GM21423 (cell line): ENCODE data around the gene LENEP.

Source experiments
- ATAC-seq: cut with Tn5 transposase; IDR thresholded peaks from one replicate; pipeline ENCODE4 v1.9.1; 2021; ENCODE audit warnings: mild to moderate bottlenecking, moderate library complexity; ENCODE audit not compliant: unreplicated experiment

LENEP gene, protein sequence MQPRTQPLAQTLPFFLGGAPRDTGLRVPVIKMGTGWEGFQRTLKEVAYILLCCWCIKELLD

DNA sequence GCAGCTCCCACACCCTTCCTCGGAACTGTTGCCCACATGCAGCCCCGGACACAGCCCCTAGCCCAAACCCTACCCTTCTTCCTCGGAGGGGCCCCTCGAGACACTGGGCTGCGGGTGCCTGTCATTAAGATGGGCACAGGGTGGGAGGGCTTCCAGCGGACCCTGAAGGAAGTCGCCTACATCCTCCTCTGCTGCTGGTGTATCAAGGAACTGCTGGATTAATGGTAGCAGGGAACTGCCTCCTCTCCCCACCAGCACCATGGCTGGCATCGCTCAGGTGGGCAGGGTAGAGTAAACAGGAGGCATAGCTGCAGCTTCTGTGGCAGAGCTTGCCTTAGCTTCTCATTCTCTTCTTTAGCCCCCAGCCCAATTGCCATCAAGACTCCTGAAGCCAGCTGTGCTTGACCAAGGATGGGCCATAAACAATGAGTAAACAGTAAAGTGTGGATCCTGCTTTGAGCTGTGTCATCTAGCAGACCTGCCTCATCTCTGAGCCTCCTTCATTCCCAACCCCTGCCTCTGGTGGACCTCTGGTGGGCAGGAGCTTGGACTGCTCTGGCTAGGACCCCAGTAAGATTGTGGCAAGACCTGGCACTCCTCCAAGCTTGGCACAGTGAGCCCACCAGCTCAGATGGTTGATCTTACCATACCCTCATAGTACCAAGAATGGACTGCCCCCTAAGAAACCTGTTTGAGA is at the start of gene LENEP:
Gene LENEP, plus strand, starts transcription at position 15 of the 697 bp plus-strand sequence. Its CDS starts 22 bp downstream, at position 37.
- ATAC-seq = no peak

DNA sequence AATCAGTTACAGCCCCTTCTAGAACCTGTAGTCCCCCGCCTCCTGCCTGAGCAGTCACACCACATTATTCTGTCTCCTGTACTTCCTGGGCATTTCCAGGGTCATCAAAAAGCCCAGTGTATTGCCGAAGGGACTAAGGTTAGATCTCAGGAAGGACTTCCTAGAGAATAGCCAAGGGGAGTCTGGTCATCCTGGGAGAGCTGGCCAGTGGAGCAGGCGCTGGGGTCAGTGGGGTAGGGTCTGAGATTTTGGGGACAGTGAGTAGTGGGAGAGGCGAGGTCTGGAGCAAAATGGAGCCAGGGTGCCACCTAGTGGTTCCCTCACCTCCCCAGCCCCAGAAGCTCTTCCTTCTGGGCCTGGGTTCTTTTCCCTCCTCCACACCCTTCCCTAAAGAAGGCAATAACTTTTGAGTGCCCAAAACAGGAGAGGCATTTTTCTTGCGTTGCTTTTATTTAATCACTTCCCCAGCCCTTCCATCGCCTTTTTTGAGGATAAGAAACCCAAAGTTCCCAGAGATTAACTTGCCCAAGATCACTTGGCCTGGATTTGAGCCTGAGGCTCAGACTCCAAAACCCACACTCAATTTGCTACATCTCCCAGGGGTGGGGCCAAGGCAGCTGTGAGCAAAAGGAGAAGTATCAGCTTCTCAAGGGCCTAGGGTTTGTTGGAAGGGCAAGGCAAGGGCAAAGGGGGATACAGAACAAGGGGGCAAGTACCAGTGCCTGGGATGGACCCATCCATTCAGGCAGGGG is 49.6 kb upstream of the LENEP start:
- no peak for ATAC-seq

DNA sequence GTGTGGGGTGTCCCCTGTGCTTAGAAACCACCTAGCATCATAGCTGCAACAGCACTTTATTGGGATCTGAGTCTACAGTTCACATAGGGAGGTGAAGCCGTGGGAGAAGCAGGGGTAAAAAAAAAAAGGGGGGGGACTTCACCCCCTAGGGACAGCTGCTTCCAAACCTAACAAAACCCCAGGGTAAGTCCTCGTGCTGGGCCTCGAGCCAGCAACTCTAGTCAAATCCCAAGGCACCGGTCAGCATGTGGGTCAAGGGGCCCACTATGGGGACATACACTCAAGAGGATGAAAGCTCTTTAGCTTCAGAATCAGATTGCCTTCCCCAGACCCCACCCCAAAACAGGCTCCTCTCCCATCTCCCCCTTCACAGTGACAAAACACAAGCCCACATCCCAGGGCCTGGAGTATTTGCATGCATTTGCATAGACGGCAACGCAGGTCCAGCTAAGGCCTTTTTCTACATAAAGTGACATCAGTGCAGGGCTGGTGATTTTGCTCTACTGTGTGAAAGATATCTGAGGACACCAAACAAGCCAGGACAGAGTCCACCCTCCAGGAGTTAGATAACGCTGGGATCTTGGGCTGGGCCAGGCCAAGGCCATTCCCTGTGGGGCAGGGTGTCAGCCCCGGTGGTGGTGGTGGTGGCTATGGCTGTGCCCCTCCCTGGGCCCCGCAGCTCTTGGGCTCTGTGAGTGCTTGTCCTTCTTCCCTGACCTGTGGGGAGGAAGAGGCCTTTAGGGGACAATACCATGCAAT is 48.8 kb upstream of the LENEP start:
- ATAC-seq = no peak

DNA sequence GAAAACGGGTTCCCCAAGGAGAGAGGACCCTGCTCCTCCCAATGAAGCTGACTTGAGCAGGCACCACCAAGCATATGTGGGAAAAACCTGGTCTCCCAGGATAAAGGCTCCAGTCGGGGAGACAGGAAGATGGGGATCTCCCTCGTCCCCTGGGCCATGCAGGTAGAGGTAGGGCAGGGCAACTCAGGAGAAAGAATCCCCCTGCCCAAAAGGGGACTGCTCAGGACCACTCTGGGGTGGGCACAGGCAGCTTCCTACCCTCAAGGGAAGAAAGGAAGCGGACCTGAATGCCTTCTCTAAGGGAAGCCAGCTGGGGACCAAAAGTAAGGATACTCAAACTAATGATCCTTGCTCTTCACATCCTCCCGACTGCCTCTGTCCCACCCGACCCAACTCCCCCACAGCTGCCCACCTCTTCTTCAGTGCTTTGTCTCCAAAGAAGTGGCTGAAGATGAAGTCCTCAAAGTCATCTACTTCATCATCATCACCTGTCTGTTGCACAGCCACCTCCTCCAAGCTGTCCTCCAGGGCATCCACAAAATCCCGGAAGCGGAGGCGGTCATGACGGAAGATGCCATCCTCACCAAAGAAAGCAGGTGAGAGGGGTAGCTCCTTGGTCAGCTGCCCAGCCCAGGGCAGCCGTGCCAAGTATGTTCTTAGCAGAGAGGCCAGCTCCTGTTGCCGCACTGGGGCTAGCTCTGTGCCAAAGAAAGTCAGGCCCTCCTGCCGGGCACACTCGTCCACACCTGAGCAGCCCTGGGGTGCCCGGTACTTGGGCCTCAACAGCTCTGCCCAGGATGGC is 48.0 kb upstream of the LENEP start:
- no peak for ATAC-seq

DNA sequence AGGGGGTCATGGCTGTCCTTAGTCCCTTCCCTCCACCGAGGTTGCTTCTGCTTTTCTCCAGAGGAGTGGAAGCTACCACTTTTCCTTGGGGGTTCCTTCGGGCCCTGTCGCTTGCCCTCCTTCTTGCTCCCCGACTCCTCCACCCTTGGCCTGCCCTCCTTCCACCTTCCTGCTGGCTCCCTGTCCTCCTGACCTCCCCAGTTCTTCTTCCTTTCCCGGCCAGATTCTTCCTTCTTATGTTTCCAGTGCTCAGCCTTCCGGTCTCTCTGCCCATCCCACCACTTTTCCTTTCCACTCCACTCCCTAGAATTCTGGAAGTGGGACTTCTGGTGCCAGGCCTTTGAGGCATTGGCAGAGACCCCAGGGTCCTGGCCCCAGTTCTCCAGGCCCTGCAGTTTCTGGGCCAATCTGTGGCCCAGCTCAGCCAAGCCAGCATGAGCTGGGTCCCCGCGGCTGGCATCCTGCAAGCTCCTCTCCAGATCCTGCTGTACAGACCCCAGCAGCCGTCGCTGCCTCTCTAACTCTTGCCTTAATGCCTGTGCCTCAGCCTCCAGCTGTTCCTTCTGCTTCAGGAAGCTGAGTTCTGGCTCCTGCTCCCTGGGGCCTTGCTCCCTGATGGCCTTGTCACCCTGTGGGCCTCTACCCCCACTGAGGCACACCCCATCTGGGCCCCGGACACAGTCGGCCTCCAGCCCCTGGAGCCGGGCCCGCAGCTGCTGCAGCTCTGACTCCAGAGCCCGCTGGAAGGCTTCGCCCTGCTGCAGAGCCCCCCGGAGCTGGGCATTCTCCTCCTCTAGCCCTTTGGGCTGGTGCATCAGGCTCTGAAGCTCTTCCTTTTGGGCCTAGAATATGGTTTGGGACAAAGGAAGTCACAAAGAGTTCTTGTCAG is 47.2 kb upstream of the LENEP start:
- ATAC-seq = no peak

DNA sequence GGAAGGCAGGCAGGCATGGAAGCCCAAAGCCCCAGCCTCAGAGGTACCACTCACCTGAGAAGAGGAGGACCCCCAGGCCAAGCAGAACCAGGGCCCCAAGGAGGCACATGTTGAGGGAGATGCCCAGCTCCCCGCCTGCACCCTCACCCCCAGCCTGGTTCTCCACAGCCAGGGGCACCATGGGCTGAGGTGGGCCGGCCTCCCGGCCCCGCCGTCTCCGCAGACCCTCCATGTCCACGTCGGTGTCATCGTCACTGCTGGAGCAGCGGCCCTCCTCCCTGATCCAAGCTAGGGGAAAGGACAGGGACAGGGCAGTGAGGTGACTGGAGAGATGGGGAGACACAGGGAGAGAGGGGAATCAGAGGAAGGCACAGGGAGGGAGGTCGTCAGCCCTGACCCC is 45.3 kb upstream of the LENEP start:
- no peak for ATAC-seq

DNA sequence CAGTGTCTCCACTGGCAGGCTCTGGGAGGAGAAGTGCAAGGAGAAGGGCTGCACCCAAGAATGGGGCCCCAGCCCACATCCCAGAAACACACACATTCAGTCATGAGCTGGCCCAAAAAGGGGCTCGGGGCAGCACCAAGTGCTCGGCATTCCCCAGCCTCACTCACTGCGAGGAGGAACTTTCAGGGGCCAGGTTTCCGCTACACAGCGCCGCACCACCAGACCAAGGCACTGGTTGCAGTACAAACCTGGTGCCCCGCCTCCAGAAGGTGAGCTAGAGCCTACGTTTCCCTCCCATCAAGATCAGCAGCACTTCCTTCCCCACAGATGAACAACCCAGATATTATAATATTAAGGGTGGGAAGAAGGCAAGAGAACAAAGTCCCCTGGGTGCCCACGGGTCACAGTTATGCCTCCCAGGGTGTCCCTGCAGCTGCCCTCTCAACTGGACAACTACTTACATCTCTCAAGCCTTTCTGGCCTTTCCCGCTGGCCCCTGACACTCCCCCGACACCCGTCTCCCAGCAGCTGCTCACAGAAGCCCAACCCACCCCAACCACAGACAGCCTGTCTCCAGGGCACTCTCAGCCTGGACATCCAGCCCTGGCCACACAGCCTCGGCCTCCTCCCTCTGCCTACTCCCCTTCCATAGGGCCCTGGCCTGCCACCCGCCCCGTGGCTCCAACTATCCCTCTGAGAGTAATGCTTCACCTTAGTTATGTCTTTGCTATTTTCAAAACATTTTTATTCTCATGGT is 41.3 kb upstream of the LENEP start:
- no peak for ATAC-seq

DNA sequence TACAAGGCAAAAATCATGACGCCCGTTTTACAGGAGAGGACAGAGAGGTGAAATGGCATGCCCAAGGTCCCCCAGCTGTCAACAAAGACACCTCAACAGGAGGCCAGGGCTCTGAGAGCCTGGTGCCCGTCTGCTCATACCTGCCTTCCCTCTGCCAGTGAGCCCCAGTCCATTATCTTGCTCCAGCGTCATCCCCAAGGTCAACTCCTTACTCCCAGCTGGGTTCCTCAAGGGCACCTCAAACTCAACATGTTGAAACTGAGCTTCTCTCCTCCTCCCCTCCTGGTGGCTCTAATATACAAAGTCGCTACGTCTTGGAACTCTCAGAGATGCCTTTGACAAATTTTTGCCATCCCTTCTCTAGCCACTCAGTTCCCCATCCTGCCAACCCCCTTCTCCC is 40.7 kb upstream of the LENEP start:
- no peak for ATAC-seq

DNA sequence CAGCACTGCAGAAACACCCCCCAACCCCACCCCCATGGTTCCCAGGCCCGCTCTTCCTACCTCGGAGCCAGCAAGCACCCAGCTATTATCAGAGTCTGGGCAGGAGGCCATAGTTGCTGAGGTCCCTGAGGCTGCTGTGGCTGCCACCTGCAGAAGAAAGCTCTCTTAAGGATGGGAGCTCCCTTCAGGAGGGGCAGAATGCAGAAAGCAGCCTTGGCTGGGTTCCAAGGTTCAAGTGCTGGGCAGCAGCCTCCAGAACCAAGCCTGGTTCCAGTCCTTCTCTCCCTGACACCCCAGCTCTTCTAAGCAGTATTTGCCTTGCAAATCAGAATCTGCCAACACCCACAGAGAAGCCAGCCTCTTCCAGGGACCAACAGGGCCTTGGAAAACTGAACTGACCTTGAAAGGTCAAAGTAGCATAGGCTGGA is 39.8 kb upstream of the LENEP start:
- ATAC-seq = no peak

DNA sequence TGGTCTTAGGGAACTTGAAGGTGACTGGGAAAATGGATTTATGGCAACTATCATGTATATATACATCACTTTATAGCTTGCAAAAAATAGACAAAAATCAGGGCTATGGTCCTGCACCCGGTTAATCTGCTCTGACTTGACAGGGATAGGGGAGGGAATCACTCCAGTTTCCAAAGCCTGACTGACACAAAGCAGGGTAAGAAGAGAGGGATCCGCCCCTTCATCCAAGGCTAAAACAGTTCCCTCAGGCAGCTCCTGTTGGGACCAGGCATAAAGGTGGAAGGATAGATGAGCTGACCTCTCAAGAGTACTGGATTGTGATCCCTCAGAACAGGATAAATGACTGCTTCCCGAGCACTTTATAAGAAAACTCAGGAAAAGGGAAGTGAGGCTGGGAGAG is 38.8 kb upstream of the LENEP start:
- no peak for ATAC-seq

DNA sequence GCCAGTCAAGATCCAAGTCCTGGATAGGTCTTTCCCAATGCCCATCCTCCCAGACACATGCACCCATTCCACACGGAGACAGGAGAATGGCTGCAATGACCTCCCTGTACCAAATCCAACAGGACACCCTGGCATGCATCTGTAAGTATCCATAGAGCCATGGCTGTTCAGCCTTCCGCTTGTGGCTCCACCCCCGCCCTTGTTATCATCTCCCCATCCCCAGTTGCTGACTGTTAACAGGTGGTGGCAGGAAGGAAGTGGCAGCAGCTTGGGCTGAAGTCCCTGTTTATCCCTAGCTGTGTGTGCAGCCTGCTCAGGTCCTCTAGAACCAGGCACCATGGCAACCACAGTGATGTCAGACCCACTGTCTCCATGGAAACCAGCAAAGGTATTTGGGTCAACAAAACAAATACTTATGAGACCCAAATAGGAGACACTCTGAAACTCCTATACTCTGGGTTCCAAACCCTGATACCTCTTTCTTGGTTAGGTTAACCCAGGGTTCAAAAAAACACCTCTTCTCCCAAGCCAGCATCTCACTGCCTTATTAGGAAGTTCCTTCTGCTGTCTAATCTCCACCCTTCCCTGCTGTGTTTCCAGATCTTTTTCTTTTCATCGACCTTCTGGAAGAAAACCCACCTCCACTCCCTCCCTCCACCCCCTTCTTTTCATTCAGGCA is 38.2 kb upstream of the LENEP start:
- peak; percentile 40 for ATAC-seq

DNA sequence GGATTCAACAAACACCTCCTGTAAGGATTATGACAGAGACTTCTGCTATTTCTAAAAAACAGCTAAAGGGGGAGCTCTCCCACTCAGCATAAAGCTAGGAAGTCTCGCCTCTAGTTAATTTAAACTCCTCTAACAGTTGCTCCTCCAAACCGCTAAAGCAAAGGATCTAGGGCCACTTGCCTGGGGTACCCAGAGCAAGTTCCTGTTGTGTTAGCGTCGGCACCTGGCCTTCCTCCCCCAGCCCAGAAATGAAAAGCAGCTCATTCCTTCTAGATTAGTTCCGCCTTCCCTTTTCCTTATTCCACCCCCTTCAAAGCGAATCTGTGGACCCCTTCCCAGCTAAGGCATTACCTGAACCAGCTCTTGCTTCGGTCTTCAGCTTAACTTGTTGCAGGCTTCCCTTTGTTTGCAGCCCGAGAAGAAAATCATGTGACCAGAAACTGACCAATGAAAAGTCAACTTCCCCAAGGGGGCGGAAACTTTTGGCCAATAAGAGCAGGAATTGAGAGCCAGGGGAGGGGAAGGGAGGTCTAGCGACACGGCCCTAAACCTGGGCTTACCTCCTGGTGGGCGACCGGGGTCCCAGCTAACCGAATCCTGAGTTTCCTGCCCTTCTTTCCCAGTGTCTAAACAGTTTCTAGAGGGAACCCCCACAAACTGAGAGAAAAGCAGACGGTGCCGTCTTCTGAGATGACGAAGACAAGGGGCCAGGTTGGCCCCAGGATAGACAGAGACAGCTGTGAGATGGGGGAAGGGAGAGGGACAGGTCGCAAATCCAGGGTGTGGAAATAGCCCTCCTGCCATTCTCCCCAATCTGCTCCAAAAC is 37.5 kb upstream of the LENEP start, which contains the start of gene PBXIP1:
Gene PBXIP1, minus strand, starts transcription at position 382 of the 826 bp plus-strand sequence. CDS start 2,378 bp downstream, outside the sequence.
- ATAC-seq = peak; percentile 58

DNA sequence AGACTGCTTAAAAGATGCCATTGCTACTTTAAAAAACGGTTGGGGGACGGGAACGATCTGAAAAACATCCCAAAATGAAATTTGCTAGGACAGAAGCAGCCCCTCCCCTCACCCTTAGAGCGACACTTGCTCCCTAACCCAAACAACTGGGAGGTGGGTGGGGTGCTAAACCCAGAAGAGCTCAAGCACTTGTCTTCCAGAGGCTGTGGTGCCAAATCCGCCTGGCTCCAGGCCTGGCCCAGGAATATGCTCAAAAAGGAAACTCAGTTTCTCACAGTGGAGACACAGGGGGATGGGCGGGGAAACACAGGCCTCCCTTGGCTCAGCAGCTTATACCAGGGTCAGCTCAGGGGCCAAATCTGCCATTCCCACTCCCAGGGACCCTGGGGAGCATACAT is 36.8 kb upstream of the LENEP start:
- no peak for ATAC-seq

DNA sequence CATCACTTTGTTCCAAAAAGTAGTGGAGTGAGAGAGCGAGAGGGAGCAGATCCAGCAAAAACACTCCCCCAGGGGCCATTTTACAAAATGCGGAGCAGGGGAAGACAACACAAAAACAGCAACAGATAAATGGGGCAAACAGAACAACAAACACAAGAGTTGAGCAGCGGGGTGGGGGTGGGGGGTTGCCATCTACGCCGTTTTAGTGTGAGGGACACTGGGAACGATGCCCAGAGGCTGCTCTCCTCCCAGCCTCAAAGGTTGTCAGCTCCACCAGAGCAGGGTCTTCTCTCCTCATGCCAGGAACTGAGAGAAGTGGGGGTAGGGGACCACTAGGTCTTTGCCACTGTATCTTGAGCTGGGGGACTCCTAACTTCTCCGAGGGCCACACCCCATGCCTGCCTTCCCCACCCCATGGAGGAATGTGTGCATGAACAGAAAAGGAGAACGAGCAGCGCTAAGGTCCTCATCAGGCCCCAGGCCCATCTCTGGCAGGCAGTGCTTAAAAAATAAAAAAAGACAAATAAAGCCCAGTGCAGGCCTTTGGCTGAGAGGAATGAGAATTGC is 36.2 kb upstream of the LENEP start:
- no peak for ATAC-seq

DNA sequence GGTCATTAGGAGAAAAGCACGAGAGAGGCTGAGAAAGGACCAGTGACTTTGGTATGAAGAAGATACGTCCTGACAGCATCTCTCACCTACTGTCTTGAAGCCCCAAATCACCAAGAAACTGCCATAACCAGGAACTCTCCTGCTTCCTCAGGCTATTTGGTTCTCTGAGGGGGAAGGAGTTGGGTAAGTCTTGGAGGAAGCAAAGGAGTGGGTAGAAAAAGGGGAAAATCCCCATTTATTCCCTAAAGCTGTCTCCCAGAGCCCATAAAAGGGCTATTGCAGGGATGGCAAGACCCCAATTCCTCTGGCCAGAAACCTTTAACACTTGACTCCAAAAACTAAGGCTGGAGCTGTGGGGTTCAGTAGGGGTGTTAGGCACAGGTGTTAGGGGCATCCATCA is 35.4 kb upstream of the LENEP start:
- no peak for ATAC-seq

DNA sequence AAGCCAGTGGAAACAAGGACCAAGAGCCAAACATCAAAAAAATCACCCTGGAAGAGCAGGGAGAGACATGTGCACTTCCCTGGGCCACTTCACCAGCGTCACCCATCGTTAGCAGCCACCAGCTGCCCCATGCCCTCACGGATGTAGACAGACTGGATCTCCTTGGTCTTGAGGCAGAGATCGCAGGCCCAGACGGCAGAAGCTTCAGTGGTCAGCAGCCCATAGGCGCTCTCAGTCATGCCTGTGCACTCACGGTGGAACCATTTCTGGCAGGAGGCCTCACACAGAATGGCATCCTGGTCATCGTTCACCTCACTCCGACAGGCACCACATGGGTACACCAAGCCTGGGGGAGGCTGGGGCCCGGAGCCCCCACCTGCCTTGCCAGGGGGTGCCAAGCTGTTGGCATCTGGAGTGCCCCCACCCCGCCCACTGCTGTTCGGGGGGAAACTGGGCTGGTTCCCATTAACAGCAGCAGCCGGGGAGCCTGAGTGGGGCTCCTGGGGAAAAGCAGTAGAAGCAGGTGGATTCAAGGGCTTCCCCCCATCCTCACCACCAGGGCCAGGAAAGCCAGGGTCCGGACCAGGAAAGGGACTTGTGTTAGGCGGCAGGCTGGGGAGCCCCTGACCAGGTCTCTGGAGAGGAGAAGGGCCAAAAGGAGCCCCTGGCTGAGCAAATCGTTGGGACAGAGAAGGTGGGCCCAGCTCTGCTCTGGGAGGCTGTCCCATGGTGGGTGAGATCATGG is 34.5 kb upstream of the LENEP start:
- ATAC-seq = no peak

DNA sequence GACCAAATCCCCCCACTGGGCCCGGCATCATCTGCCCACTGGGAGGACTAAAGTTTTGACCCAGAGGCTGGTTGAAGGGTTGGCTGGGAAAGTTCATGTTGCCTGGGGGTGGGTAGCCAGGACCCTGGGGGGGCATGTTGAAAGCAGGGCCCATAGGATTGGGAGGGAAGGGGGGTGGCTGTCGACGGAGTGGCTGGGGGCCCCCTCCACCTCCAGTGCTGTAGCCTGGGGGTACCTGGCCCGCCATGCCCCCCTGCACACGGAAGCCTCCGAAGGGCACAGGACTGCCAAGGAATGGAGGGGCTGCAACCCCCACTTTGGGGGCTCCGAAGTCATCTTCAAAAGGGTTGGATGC is 34.0 kb upstream of the LENEP start:
- ATAC-seq = no peak
